NCI-H510A (cell line): Measurements from ENCODE around the gene TEC.
A peak's percentile ranks its signal among the peaks of the same experiment; 100 is the strongest.

Experiments
- DNase-seq: peaks from one replicate; lab custom pipeline; 2025; lab: John Stamatoyannopoulos, UW

Gene TEC

DNA sequence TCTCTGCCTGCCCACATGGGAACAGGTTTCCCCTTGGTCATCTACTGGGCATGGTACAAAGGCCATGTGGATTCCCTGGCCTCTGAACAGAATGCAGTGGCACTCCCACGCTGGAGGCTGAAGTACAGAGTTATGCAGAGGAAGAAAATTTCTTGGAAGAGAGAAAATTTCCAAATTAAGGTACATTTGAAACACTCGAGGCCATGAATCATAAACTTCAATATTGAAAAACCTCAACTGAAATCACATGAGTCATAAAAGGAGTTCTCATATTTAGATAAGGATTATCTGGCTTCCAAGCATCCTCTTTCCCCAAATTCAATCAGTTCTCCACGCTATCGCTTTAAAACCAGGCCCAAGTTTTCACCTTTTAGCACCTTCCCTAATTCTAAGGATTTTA lies 107.5 kb downstream of the TEC start:
- DNase-seq = no peak

DNA sequence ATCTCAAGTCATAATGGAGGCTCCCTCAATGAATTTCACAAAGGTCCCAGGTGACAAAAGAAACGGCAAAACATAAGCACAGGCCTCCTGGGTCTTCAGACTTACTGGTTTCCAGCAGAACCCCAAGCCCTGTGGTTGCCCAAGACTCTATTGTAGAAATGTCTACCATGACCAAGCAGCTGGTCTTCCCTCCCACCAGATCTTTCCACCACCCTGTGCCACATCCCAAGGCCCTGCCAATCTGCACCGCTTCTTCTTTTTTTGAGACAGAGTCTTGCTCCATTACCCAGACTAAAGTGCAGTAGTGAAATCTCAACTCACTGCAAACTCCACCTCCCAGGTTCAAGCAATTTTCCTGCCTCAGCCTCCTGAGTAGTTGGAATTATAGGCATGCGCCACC lies 112.4 kb downstream of the TEC start:
- DNase-seq = no peak

DNA sequence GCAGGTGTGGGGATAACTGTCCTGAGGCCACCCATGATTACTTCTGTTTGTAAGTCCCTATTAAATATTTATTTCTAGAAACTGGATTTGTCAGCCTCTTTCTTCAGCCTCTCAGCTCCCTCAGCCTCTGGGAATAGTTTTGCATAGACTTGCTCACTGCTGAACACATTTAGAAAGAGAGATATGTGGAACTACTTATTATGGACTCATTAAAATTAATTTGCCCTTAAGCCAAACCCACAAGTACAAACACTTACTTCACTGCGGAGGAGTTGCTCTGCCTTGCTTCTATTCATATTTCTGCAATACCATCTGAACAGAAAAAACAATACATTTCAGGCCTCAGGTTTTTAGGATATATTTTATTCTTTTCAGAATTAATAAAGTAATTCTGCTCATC lies 113.2 kb downstream of the TEC start:
- no peak for DNase-seq

DNA sequence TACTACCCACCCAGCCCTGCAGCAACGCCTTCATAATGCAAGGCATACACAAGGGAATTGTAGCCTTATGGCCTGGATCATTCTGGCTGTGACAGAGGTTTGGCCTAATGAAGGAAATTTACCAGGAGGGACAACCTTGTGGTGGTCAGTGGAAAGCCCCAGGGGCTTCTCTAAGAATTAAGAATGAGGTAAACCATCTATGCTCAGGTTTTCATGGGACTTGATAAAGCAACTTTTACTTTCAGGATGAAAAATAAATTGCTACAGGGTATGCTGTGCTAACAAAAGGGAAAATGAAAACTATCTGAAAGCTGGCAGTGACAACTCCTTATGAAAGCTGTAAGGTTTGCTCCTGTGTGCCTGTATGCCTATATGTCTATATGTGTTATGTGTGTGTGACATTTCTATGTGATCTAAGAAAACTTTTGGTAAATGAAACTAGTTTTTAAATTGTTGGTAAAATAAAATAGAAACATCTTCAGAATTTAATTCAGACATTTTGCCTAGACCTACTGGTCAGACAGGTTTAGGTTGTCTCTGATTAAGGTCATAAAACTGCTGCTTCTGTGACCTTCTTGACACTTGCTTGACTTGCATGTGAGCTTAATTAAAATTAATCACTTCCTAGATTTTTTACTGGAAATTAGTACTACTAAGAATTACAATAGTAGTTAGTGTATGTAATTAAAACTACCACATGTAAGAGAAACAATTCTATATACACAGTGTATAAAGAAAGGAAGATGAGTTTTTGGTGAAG lies 115.7 kb downstream of the TEC start:
- no peak for DNase-seq

DNA sequence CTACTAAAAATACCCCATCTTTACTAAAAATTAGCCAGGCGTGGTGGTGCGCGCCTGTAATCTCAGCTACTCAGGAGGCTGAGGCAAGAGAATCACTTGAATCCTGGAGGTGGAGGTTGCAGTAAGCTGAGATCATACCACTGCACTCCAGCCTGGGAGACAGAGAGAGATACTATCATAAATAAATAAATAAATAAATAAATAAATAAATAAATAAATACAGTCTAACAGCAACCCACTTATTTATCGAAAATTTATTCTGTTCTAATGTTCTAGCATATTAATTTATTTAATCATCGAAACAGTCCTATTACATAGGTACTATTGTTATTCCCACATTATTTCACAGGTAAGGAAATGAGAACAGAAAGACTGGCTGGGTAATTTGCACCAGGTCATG lies 117.4 kb downstream of the TEC start:
- no peak for DNase-seq

DNA sequence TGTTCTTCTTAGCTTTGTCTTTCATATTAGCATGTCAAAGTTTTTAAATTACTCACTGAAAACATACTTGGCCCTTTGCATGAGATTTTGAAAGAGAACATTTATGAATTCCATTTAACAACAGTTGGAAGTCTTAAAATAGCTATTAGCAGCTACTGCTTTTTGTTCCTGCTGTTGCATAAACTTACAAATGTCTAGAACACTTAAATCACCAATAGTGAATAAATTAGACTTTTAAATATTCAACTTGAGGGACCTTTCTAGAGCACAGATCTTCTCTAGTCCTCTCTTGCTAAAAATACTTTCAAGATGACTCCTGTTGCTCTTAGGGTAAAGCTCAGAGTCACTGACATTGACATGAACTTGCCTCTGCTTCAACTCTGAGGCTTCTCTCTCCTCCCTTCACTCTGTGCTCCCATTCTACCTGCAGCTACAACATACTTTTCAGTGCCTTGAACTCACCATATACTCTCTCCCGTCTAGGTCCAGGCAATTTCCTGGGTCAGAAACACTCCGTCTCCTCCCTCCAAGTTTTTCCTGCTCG lies 119.7 kb downstream of the TEC start:
- no peak for DNase-seq

DNA sequence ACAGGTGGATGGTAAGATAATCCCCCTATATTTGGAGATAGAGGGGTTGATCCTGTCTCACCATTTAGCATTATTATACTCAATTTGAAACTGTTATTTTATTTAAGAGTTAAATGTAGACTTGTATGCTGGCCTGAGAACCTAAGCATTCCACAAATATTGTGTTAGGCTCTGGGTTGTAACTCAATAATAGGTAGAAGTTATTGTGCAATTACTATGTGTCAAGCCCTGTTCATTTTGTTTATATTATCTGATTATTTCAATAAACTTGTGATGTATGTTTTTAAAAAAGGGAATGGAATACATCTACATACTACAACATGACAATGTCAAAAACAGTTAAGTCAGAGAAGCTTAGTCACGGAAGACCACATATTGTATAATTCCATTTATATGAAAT lies 122.0 kb downstream of the TEC start:
- no peak for DNase-seq

DNA sequence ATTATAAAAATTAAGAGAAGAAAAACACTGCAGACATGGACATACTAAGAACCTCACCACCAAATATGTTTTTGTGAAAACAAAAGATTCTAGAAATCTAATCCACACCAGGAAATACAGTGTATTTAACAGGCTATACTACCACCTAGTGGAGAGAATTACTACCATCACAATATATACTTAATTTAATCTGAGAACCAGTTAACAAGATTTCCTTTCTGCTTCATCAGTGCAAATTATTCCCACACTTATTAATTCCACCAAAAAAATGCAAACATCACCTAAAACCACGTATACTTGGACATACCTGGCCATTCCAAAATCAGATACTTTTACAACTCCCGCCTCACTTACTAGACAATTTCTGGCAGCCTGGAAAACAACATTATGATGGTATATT lies 128.6 kb downstream of the TEC start:
- no peak for DNase-seq

DNA sequence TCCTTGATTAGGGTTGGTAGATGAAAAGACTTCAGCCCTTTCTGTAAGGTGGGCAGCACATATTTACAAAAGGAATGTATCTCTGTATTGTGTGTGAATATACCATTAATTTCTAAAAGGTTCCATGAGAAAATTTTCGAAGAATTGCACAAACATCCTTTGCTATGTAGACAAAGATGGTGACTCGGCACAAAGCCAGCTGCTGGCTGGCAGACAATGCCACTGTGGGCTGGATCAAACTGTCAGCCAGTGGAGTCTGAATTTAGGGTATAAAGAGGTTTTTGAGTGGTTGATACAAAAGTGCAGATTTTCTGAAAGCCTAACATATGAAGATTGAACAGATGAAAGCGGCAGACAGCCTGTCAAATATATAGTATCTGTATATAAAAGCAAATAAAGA lies 129.9 kb downstream of the TEC start:
- no peak for DNase-seq

DNA sequence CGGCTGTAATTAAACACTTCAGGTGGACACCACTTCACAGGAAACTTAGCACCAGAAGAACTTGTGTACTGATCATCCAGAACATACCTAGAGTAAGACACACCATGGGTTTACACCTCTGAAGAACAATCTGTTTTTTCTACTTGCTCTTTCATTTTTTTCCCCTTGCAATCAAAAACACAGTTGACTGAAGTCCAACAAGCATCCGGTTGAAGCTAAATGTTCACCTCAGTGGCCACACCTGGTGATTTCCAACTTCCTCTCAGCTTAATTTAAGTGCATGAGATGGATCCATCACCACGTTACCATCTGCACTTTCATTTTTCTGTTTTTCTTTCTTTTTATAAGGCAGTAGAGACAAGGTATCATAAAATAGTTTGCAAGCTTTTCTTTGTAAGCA lies 130.7 kb downstream of the TEC start:
- DNase-seq = no peak

DNA sequence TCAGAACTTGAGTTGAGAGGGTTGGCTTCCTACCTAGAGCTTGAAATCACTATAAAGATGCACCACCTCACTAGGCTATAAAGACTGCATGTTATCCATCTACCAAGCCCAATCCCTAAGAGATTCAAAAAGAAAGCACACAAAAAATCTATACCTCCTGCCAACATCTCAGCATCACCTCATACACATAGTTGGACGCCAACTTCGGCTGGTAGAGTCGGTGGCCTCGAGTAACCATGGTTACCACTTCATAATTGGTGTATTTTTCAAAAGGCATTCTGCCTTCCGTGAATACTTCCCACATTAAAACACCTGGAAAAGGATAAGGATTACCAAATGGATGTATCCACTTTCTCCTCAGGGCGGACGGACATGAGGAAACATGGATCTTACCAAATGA lies 131.1 kb downstream of the TEC start:
- DNase-seq = no peak

DNA sequence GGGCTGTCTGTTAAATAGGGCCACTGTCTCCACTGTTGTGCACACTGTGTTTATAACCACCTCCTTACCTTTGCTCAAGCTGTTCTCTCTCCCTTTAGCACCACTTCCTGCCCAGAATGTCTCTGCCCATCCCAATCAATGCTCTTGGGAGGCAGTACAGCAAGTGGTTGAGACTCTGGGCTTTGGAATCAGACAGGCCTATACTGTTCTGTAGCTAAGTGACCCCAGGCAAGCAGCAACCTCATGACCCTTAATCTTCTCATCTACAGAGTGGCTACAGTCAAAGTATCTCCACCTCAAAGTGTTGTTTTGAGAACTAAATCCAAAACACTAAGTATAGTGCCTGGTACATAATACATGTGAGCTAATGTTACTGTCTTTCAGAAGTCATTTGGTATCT lies 131.8 kb downstream of the TEC start:
- no peak for DNase-seq

DNA sequence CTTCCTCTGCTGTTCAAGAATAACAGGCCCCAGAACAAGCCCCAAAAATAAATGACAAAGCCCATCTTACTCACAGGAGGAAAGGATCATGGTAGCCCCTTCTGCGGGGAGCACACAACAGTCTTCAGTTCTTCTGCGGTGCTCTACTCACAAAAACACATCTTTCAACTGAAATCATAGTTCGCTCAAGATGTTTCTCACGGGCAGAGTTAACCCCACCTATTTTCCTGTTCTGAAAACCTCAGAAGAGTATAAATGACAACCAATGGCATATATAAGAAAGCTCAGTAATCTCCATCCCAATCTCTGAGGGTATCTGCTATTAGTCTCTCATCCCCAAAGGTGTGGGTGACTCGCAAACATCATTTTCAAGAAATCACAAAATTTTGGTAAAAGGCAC lies 135.6 kb downstream of the TEC start, which contains the start of gene TXK:
TXK (minus strand) TSS at position 170 of the 400 bp plus-strand sequence; CDS start at position 90, 80 bp downstream.
- DNase-seq = no peak

DNA sequence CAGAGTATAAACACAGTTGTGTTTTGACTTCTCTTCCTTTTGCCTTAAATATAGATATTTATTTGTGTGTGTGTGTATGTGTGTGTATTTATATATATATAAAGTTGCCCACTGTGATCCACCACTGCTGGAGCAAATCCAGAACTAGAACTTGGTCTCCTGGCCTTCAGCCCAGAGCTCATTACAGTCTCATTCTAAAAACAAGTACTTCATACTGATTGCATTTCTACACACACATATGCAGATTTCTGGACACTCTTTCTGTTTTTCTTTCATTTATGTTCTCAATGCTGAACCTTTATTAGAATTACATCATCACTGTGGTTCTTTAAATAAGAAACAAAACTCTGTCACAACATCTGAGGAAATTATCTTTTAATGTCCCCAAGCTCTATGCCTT lies 136.0 kb downstream of the TEC start:
- DNase-seq = no peak

DNA sequence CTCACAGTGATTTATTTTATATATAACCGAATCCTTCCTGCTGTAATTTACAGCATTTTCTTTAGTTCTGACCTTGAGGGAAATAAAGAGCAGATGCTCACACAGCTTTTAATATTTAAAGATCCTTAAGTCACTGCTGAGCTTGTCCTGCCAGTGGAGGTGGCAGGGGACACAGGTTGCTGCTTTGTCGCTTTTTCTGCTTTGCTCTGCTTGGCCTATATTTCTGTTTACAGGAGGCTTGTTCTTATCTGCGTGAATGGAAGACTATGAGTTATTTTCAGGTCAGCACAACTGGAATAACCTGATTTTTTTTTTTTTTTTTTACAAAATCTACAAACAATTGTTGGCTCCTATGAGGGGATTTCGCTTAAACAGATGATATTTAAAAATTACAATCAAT lies 137.9 kb downstream of the TEC start:
- DNase-seq = no peak

DNA sequence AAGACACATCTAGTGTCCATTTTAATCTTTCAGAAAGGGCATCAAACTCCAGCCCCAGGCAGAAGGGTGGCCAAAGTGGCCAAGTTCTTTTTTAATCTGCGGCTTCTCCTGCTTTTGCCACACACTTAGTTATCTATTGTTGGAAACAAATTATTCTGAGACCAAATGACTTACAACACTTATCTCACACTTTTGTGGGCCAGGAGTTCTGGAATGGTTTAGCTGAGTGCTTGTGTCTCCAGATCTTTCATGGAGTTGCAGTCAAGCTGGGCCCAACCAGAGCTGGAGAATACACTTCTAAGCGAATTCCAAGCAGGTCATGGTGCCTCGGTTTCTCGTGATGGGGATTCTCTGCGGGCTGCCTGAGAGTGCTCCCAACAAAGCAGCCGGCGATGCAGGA lies 139.5 kb downstream of the TEC start:
- DNase-seq = no peak

DNA sequence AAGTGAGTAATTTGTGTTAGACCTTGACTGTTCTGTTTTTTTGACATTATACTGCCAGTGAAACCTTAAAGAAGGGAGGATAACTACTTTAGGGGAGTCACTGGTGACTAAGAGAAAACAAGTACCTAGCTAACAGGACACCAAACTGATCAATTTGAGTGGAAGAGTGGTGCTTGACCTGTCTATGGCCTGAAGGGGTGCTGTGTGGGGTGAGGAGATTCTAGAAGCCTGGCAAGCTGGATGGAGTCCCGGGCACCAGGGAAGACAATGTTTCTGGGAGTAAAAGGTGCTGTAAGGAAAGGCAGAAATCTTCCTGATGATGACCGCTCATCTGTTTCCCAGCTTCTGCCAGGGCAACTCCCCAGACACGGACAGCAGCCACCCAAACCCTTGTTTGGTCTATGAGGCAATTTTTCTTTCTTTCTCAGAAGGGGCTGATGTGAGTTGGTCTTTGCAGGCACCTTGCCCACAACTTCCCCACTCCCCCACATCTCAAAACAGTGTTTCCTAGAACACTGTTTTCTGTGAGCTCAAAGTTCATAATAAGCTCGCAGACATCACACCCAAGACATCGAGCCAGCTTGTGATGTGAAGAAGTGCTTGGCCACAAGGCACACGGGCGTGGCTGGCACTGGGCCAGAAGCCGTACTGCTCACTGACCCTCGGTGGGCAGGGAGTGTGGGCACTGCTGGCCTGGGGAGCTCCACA lies 140.2 kb downstream of the TEC start:
- DNase-seq = no peak

DNA sequence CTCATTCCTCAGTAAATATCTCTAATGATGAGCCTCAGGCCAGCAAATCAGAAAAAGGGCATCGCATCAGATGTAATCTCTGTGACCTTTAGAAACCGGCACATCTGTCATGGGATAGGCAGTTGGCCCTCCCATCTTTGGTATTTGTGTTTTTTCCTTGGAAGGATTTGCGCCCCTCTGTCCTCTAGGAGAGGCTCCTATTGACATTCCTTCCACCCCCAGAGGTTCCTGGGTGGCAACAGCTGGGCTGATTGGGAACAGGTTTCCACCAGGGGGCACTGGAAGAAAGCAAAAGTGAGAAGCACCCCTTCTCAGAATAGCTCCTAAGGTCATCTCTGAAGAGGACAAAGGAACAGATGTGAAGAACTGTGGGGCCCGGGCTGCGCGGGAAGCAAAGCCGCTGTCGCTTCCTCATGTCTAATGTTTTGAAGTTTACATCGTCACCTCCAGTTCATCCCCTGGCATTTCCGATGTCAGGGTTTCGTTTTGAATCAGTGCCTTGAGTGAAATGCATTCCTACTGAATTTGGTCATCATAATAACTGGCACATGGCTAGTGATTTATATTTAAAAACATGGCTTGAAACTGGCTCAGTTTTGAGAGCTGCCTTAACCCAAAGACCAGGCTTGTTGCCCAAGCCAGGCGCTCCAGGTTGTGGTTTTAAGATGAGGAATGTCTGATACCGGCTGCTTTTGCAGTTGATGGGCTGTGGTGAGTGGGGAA lies 141.8 kb downstream of the TEC start:
- DNase-seq = peak; percentile 14

DNA sequence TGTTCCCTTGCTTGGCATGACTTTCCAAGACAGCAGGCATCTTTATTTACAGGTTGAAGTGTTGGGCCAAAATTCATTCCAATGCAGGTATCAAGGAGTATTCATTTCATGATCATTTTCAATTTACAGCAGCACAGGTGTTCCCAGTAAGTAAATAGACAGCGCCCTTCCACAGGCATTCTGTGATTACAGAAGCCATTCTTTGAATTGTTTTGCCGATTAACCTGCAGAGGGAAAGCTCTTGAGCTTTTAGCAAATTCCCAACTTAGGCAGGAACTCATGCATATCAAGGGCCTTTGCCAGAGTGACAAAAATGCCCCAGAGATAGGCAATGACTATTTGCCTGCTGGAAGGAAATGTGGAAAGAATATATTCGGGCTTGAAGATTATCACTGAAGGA lies 142.4 kb downstream of the TEC start:
- no peak for DNase-seq

DNA sequence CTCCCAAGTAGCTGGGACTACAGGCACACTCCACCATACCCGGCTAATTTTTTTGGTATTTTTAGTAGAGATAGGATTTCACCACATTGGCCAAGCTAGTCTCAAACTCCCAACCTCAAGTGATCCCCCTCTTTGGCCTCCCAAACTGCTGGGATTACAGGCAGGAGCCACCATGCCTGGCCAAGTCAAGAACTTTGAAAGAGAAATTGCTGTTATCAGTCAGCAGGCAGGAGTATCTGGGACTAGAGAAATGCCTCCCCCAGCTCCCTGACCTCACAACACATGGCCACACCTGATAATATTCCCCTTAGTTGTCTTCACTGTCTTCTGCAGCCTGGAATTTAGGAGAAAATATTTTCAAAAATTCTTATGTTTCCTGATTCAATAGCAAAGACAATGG lies 143.0 kb downstream of the TEC start:
- DNase-seq = no peak

DNA sequence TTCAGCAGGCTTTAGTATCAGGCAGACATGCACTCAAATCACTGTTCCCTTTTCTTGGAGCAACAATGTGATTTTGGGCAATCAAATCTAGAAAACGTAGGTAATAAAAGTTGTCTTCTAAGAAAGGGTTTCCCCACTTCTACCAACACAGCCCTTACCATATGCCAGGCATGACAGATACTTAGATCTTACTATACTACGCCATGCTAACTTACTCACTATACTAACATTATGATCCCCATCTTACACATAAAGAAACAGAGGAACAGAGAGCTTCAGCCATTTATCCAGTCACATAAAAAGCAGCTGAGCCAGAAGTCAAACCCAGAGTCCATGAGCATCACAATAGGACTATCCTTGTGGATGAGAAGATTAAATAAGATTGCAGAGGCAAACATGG lies 144.8 kb downstream of the TEC start:
- DNase-seq = no peak

DNA sequence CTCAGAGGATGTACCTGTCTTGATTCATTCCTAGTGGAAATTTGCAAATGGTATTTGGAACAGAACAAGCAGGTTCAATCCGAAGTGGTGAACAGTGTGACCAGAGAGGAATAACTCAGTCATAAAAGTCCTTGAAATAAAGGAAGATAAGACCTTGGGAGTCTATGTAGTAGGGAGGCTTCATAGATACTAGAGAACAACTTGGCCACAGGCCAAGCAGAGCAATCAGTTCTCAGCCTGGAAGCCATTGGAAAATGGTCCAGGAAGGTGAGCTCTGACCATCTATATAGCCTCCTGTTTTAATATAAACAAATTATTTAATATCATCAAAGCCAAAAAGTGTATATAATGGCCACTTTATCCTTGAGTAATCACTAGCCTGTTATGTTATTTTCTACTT lies 146.9 kb downstream of the TEC start:
- no peak for DNase-seq

DNA sequence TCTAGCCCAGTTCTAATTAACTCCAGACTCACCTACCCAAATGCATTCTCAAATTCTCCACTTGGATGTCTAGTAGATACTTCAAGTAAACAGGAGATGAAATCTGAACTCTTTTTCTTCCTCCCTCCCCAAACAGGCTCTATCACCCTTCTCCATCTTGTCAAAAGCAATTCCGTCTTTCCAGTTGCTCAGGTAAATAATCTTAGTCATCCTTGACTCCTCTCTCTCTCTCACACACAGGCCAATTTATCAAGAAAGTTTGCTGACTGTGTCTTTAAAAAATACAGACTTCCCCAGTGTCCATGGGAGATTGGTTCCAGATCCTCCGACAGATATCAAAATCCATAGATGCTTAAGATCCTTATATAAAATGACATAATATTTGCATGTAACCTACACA lies 148.5 kb downstream of the TEC start:
- DNase-seq = no peak
